Cardiac septum (tissue), 1 donor: ENCODE results near the gene PPARD. TPM values are rescaled to one million over a fixed set of nuclear protein-coding genes. Genes with fewer than 3 reads are reported as not detected.
"Not testable (repeated sequence)": the region's sequence is repeated elsewhere in the genome, so short reads cannot be mapped to it uniquely, and the experiment has no call there.

Experiments used
- DNase-seq: peaks from one replicate; pipeline ENCODE4 v3.0.0-alpha.2; 2020; ENCODE audit warnings: low spot score
- intact Hi-C: fragments of 100-400 bp; cut with DNase I; formaldehyde crosslinking; loops from one replicate; pipeline ENCODE4 v1.14.0; 2022
- total RNA-seq: library from RNA; stranded (reverse); fragmentation: NEBNext Ultra II Directional; extraction: Animal tissue kit (Norgen Biotek cat#: 25700); gene quantifications from one replicate; pipeline ENCODE4 v1.2.1, GENCODE V29; 2021
- donor health status: DM: no; HTN: no; CAD: no.

The PPARD gene
- total RNA-seq, 1 donor from 2014 or later: 19.0 TPM

DNA sequence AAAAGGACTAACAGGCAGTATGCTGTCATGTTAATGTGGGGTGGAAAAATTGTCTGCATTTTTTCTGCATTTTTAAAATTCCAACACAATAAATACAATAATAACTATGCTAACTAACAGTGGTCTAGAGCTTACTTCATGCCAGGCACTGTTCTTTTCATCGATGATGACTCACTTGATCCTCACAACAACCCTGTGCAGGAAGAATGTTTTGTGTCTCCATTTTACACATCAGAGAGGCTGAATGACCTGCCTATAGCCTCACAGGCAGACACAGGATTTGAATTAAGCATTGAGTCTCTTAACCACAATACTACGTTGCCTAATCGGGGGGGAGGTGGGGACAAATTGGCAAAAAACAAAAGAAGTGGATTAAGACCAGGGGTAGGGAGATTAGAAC is 82.9 kb downstream of the PPARD start:
- no peak for DNase-seq
- intact Hi-C loops: no loop called here

DNA sequence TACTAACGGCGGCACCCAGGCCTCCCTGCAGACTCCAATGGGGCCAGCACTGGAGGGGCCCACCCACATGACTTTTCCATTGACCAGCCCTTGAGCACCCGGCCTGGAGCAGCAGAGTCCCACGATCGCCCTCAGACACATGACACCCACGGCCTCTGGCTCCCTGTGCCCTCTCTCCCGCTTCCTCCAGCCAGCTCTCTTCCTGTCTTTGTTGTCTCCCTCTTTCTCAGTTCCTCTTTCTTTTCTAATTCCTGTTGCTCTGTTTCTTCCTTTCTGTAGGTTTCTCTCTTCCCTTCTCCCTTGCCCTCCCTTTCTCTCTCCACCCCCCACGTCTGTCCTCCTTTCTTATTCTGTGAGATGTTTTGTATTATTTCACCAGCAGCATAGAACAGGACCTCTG is 83.7 kb downstream of the PPARD start:
- no peak for DNase-seq
- intact Hi-C loops: no loop called here

DNA sequence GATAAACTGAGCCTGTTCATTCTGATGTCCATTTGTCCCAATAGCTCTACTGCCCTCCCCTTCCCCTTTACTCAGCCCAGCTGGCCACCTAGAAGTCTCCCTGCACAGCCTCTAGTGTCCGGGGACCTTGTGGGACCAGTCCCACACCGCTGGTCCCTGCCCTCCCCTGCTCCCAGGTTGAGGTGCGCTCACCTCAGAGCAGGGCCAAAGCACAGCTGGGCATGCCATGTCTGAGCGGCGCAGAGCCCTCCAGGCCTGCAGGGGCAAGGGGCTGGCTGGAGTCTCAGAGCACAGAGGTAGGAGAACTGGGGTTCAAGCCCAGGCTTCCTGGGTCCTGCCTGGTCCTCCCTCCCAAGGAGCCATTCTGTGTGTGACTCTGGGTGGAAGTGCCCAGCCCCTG is 85.1 kb downstream of the PPARD start:
- no peak for DNase-seq
- intact Hi-C loops: no loop called here

DNA sequence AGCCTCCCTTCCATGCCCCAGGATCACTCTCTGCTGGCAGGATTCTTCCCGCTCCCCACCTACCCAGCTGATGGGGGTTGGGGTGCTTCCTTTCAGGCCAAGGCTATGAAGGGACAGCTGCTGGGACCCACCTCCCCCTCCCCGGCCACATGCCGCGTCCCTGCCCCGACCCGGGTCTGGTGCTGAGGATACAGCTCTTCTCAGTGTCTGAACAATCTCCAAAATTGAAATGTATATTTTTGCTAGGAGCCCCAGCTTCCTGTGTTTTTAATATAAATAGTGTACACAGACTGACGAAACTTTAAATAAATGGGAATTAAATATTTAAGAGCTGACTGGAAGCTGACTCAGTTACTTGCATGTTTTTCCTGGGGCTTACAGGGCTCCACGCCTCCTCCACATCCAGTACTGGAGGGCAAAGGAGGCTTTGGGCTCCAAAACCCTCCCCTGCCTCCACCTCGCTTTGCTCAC is 85.5 kb downstream of the PPARD start:
- DNase-seq: no peak
- intact Hi-C loops: no loop called here

DNA sequence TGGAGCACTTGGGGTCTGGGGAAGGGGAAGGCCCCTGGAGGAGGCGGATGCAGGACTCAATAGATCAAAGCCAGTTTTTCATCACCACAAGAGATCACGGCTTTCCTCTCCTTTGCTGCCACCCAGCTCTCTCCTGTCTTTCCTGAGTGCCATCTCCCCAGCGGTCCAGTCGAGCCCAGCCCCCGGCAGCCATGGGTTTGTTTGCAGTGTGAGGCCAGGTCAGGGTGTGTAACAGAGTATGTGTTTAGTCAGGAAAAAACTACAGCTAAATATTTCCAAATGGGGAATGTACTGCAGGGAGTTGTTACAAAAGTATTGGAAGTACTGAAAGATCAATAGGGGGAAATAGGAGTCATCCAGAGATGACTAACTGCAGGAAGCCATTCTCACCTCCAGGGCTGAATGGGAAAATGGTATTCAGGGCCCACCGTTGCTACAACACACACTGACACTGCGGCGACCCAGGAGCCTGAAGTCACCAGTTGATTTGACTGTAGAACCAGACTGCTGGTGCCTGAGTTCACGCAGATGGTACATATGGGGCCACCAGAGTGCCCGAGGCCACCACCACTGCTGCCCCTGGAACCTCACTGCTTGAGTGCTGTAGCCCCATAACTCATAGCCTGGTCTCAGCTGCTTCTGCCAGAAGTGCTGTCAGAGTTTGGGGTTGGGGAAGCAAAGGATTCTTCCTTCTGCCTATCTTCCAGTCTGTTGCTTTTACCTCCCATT is 86.2 kb downstream of the PPARD start:
- intact Hi-C loops: no loop called here
- no peak for DNase-seq

DNA sequence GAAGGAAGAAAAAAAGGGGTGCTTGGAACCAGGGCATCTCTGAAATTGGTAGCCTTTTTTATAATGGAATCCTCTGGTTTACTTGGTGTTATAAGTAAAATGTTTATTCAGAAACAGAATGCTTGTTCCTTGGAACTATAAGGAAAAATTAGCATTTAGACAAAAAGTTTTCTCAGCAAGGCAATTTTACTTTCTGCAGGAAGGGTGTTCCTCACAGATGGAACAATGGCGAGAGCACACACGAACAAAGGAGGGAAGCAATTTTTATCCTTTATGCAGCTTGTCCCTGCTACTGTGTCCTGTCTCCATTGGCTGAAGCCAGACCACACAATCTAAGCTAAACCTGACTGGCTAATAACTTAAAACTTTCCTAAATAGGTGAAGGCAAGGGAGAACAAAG is 87.1 kb downstream of the PPARD start:
- no peak for DNase-seq
- intact Hi-C loops: no loop called here

DNA sequence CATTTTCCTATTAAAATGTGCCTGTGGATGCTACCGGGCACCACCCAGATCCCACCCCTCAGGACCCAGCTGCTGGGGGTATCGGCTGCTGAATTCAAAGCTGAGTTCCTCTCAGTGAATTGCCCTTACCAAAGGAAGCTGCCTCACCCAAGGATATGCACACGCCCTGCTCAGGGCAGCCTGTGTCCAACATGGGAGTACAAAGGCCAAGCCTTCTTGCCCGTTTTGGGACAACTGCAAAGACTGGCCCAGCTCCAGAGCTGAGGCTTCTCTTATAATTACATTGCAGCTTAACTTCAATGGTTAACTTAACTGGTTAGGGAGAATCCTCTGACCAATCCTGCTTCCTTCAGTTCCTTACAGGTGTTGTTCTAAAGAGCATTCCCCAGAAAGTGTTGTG is 89.9 kb downstream of the PPARD start:
- intact Hi-C loops: no loop called here
- no peak for DNase-seq

DNA sequence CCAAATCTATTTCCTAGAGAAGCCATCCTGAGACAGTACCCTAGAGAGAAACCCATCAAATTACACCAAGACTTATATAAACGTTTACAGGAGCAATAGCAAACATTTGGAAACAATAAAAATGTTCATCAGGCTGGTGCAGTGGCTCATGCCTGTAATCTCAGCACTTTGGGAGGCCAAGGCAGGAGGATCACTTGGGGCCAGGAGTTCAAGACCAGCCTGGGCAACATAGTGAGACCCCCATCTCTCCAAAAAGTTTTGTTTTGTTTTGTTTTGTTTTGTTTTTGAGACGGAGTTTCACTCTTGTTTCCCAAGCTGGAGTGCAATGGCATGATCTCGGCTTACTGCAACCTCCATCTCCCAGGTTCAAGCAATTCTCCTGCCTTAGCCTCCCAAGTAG is 90.3 kb downstream of the PPARD start:
- intact Hi-C loops, DNase-seq: not testable (repeated sequence)

DNA sequence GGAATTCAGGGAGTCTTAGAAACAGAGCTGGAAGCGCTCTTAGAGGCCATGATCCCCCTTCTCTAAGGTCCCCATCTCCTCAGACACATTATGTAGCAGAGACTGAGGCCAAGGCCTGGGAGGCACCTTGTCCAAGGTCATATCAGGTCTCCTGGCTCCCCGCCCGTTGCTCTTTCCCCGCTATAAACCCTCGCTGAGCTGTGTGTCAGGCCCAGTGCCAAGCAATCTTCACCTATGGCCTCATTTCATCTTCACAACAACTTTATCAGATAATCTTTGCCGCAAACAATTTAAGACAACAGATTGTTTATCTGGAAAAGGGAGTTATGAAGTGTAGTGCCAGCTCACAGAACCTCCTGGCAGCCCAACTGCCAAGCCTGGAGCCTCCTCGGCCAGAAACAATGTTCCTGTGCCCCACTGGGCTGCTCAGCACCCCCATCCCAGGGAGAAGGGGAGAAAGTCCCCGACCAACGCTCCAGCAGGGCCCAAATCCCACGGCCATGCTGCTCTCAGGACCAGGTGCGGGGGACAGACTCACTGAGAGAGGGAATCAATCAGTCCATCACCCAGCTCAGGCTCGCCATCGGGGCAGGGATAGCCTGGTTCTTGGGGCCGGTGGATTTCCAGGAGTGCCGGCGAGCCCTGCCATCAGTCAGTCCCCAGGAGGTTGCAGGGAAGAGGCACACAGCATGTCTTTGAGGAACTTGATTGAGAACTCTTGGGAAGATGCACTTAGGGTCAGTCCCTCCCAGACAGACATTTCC is 92.9 kb downstream of the PPARD start:
- no peak for DNase-seq
- intact Hi-C loops: no loop called here

DNA sequence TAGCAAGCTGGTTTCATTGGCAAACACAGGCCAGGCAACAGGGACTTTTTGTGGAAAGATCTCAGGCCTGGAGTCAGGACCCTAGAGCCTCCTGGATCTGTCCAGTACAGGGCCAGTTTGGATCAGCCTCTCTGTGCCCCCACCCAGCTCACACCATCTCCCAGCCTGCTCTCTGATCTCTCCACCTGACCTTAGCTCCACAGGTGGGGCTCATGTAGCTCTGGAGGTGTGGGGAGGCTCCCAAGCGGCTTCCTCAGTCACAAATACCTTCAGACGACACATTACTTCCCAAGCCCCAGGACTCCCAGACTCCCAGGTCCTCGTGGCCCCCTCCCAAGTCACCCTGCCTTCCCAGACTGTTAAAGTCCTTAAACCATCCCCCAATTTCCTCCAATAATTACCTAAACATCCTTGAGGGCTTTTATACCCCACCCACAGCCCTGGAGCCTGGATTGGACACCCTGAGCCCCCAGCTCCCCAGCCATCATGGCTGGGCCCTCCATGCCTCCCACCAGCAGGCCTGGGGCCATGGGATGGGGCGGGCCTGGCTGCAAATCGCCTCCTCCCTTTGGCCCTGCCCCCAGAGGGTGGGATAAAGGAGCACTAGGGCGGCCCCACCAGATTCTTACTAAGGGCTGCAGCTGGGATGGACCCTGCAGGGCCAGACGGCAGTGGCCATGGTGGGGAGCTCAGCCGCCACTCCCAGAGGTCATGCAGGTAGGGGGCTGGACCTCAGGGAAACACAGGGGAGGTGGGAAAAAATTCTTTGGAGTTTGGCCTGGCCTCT is 93.9 kb downstream of the PPARD start:
- DNase-seq: no peak
- intact Hi-C loops: no loop called here

DNA sequence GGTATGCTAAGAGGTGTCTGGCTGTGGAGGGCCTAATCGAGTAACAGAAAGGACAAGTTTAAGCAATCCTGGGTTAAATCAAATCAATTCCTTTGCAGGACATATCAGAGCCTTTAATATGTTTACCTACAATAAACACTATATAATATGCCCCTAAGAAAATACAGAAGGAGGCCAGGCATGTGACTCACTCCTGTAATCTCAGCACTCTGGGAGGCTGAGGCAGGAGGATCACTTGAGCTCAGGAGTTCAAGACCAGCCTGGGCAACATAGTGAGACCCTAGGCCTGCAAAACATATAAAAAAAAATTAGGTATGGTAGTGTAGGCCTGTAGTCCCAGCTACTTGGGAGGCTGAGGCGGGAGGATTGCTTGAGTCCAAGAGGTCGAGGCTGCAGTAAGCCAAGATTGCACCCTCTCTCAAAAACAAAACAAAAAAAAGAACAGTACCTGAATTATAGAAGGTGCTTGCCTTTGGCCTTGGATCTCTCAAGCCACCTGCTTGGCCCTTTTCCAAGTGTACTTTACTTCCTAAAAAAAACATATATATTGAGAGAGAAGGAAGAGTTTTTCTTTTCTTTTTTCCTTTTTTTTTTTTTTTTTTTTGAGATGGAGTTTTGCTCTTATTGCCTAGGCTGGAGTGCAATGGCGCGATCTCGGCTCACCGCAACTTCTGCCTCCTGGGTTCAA is 96.2 kb downstream of the PPARD start:
- intact Hi-C loops, DNase-seq: not testable (repeated sequence)

DNA sequence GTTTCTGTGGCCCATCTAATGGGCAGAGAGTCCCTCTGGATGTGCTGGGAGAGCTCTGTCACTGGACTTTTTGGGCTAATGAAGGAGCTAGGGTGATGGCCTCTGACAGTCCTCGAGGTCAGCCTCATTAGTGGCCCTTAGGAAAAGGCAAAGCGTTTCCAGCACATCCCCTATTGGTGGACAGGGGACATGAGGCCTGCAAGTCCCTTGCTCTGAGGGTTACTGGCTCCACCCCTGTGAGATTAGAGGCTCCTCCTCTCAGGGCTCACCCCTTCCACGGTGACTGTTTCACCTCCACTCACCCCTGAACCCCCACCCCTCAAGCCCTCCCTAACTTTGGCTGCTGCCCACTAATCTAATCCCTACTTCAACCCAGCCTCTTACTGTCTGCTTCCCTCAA is 97.0 kb downstream of the PPARD start:
- intact Hi-C loops: no loop called here
- no peak for DNase-seq

DNA sequence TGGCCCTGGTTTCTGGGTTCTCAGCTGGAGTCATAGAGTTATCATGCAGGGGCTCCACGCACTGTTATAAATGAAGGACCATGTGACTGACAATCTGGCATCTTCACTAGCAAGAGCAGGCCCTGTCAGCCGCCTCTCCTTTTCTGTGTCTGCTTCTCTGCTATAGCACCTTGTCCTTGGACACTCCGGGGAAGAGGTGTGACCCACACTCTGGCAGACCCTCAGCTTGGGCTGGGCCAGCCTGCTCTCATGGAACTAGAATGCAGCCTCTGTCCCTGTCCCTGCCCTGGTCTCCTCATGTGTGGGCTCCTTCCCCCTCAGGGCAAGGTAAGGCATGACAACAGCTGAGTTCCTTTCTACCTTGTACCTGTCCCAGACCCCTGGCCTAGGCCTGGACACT is 98.8 kb downstream of the PPARD start:
- DNase-seq: no peak
- intact Hi-C loops: no loop called here

DNA sequence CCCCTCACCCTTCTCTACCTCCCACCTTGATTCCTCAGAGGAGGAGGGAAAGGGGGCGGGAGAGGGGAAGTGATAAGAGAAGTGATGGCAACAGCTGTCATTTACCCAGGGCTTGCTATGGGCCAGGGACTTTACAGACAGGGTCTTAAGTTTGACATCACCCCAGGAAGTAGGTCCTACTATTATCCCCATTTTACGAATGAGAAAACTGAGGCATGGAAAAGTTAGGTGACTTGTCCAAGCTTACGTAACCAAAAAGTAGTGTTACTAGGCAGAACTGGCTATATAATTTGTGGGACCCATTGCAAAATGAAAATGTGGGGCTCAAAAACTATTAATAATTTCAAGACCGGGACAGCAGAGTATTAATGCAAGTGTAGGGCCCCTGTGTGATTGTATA is 99.3 kb downstream of the PPARD start:
- no peak for DNase-seq
- intact Hi-C loops: no loop called here

DNA sequence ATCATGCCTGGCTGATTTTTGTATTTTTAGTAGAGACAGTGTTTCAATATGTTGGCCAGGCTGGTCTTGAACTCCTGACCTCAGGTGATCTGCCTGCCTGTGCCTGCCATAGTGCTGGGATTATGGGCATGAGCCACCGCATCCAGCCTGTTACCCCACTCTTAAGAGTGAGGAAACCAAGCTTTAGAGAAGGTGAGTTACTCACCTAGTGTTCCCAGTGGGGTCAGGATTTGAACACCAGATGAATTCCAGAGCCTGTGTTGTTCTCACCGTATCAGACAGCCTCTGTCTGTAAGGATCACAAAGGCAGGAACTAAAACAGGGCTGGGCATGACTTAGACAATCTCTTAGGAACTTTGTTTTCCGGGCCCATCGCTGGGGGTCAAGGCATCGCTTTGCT is 100.3 kb downstream of the PPARD start:
- intact Hi-C loops: no loop called here
- DNase-seq: no peak

DNA sequence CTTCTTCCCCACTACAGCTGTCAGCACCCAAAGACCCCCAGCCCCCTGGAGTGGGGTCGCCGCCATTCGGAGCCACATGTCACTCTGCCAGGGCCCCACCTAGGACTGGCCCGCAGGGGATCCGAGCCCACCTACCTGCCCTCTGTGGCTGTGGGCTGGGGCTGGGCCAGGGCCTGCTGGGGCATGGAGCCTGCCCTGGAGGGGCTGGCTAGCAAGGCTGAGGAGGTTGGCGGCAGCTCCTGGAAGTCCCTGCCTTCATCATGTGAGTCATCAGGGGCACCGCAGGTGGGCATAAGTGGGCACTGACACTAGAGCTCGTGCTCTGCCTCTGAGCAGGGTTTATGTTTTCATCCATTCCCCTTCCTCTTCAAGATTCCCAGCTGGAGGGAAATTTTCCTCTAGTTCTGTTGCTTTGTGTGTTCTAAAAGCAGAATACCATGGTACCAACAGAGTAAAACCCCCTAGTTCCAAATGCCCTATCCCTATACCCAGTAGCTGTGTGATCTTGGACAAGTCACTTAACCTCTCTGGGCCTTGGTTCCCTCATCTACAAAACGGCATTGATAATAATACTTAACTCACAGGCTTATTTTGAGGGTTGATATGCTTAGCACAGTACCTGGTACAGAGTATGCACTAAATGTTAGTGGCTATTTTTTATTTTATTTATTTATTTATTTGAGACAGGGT is 101.1 kb downstream of the PPARD start:
- intact Hi-C loops: no loop called here
- no peak for DNase-seq

DNA sequence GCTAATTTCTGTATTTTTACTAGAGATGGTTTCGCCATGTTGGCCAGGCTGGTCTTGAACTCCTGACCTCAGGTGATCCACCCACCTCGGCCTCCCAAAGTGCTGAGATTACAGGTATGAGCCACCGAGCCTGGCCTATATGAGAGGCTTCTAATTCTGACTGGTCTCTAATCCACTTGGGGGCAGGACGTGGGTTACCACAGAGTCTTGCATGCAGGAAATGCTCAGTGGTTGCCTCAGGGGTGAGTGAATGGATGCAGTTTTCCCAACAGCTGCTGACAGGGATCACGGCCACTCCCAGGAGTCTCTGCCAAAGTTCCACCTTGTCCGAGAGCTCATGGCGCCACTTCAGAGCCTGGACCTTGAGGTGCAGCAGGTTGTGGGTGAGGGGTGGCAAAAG is 103.3 kb downstream of the PPARD start:
- no peak for DNase-seq
- intact Hi-C loops: no loop called here

DNA sequence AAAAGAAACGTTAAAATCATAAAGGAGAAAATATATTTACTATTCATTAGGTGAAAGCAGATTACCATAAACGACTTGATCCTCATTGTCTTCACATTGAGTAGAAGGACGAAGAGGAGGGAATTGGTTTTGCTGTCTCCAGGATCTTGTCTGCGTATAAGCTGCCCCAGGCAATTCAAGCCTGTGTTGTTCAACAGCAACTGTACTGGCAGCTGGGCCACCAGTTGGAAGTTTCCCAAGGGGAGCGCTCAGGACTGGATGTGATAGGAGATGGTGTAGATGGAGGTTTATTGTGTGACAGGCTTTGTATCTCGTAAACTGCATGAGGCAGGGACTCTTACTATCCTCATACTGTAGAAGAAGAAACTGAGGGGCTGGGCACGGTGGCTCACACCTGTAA is 105.8 kb downstream of the PPARD start:
- no peak for DNase-seq
- intact Hi-C loops: no loop called here

DNA sequence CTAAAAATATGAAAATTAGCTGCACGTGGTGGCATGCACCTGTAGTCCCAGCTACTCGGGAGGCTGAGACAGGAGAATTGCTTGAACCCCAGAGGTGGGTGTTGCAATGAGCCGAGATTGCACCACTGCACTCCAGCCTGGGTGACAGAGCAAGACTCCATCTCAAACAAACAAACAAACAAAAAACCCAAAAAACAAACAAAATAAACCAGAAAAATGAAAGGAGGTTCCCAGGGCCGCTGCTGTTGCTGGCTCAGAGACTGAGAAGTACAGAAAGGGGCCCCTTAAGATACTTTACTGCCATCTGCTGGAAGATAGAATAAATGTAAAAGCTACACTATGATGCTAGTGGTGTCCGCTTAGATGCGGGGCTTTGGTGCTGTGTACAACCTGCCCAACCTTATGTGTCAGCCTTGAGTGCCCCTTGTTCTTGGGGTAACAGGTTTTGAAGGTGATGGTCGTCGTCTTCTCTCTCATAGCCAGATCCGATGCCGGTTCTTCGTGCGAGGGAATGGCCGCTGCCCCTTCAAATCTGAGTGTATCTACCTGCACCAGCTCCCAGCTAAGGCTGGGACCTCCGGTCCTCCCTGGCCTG is 107.0 kb downstream of the PPARD start:
- no peak for DNase-seq
- intact Hi-C loops: loop anchor here (1.0 kb wide), 2 partner anchors 107 to 152 kb away; partner anchors contain the start of genes DEF6 and PPARD
